ENCODE results near the gene GRIK1. TPM values are rescaled to one million over a fixed set of nuclear protein-coding genes. Genes with fewer than 3 reads are reported as not detected.

GRIK1 gene
- total RNA-seq, 1 donor from 2014 or later, result 0.06 TPM

DNA sequence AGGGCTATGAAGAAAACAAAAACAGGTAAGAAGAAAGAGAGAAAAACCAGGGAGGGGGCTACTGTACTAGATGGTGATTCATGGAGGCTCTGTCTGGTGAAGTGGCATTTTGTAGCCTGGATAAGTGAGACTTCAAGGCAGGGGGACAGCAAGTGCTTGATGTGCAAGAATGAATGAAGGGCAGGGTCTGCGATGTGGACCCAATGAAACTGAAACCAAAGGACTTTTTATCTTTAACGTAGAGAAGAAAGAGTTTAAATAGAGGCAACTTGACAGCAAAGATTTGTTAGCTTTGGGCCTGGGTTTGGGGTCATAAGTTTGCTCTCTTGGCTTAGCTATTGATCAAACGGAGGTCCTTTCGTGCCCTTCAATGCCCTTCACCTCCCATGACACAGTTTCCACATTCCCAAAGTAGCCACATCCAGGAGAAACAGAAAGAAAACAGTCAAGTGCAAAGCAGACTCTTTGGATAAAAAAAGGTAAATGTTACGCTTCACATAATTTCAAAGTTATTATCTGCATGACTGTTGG lies 291.0 kb downstream of the GRIK1 start:
- no peak for DNase-seq (ENCODE audit: extremely low read depth, low read depth, low spot score)

DNA sequence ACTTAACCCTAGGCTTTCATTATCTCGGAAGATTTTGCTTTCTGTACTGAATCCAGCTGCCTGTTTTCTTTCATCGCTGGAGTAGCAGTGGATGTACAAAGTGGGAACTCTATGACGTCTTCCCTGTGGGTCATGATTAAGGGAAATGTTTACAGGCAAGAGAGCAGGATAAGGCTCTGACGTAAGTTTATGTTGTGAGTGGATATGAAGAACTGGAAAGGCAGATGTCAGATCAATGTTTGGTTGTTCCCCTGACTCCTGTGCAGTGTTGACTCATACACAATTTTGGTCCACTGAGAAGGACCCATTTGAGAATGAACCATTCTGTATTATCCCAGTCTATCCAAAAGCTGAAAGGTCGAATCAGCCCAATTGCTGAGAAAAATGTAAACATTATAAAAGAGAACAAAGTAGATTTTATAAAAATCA lies 292.4 kb downstream of the GRIK1 start:
- no peak for DNase-seq (ENCODE audit: extremely low read depth, low read depth, low spot score)

DNA sequence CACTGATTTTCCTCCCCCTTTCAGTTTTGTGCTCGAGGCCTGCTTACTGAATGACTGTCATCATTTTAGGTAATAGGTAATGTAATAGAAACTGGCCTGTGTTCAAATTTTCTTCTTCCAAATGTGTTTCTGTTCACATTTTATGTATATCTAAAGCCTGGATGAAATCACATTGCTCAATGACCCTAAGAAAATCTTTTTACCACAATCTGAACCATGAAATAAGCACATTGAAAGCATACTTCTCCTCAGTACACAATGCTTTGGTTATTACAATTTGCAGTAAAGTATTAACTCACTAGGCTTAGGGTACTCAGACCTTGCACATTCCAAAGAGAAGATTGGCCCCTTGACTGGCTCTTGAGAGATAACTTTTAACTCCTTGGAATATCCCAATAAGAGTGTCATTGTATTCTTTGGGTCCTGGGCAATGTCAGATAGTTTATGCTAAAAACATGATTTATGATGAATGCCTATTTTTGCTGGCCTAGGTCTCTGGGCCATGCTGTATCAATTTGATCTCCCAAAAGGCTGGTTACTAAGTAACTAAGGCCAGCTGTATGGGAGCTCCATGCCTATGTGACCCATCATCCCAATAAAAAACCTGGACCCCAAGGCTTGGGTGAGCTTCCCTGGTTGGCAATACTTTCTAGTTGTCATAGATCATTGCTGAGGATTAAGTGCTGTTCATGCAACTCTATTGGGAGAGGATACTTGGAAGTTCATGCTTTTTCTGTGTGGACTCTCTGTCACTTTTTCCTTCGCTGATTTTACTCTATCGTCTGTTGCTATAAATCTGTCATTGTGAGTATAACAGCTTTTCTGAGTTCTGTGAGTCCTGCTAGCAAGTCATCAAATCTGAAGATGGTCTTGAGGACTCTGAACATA lies 293.9 kb downstream of the GRIK1 start:
- no peak for DNase-seq (ENCODE audit: extremely low read depth, low read depth, low spot score)

DNA sequence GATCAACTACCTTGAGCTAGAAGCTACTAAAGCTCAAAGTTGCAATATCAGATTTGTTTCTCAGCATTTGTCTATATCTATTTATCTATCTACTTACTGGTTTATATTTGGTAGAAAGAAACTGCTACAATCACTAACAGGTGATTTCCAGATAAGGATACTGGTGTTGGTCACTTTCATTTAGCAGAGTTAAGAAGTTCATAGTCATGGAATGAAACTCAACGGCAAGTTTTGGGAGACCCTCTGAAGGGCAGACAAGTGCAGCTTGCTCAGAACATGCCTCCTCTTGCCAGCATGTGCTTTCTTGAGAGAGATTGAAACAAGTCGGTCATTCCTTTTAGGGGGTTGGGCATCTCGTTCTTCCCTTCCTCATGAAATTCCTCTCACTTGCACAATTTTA lies 296.5 kb downstream of the GRIK1 start:
- no peak for DNase-seq (ENCODE audit: extremely low read depth, low read depth, low spot score)

DNA sequence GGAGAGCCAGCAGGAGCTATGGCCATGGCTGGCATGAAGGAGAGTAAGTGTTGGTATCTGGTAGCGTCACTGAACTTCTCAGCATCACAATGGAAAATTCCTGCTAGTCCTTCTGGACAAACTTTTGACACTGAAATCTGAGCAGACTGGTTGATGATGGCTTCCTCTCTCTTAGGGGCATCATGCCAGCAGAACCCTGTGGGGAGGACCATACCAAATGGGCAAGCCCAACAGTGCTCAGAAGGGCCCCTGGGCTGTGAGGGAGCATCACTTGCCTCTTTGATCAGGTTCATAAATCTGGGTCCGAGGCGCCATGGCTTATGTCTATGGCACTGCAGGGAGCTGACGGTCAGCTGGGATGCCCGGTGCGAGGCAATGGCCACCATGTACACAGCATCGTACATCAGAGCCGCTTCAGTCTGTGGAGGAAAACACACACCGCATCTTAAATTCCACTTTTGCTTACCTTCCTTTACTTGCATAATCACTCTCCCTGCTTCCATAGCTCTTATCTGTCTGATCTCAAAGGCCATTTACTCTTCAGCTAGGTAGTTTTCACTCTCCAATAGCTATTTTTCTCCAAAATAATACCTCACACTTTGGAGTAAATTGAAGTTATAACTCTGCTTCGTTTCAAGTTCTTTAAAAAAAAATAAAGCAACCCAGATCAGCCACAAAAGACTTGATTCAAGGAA lies 297.1 kb downstream of the GRIK1 start:
- DNase-seq (ENCODE audit: extremely low read depth, low read depth, low spot score), result no peak

DNA sequence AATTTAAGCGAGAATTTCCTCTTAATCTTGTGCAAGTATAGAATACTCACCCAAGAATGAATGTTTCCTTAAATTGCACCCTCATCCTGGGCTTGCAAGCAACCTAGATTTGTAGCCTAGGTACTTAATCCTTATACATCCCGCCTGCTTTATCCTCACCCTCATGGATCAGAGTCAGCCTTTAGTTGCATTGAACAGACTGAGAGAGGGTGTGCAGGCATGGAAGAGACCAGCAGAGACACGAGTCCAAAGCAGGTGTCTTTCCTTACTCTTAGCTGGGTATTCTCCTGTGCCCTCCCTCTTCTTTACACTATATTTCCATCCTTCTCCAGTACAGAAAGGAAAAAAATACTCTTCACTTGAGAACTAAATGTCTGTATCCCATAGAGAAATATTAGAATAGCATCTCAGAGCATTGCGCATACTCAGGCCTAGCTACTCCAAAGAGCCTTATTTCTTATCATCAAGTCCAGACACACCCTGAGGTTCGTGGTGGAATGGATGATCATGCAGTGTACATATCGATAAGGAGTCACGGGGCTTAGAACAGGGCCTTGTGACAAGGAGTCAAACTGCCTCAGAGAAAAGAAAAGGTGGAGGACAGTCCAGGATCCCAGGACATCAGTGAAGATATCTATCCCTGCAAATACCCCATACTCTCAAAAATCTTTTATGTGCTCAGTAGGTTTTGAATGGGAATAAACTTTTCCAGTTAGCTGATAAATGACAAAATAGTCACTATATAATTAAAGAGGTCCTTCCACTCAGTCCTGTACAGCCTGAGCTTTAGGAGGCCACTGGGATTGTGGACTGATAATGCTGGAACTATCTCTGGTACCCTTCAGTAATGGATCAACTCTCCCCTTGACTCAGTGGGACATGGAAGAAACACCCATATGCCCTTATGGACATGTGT lies 297.9 kb downstream of the GRIK1 start:
- DNase-seq (ENCODE audit: extremely low read depth, low read depth, low spot score), result no peak

DNA sequence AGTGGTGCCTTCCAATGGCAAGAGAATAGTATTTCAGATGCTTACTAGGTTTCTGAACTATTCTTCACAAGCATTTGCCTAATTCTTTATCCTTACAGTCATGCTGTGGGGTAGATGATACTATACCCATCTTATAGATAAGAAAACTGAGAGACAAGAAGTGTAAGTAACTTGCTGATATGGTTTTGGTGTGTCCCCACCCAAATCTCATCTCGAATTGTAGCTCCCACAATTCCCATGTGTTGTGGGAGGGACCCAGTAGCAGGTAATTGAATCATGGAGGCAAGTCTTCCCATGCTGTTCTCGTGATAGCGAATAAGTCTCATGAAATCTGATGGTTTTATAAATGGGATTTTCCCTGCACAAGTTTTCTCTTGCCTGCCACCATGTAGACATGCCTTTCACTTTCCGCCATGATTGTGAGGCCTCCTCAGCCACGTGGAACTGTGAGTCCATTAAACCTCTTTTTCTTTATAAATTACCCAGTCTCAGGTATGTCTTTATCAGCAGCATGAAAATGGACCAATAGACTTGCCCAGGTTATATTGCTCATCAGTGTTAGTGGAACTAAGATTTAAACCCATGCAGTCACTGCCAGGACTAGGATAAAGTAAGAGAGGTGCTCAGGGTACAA lies 298.7 kb downstream of the GRIK1 start:
- no peak for DNase-seq (ENCODE audit: extremely low read depth, low read depth, low spot score)

DNA sequence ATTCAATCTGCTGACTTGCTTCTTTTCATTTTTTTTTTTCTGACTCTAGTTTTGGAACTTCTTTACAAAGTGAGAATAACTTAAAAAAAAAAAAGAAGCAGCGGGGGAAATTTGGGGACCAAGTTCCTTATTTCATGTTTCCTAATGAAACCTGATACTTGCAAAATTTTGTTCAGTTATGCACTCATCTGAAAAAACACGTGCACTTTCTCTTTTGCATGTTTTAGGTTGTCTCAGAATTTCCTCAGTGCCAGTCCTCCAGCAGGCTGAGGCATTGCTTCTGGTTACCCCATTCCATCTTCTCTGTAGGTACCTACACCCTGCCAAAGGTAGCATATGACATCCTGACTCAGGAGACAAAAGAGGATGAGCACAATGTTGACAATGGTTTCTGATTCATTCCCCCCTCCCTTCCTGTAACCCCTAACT lies 299.7 kb downstream of the GRIK1 start:
- no peak for DNase-seq (ENCODE audit: extremely low read depth, low read depth, low spot score)

DNA sequence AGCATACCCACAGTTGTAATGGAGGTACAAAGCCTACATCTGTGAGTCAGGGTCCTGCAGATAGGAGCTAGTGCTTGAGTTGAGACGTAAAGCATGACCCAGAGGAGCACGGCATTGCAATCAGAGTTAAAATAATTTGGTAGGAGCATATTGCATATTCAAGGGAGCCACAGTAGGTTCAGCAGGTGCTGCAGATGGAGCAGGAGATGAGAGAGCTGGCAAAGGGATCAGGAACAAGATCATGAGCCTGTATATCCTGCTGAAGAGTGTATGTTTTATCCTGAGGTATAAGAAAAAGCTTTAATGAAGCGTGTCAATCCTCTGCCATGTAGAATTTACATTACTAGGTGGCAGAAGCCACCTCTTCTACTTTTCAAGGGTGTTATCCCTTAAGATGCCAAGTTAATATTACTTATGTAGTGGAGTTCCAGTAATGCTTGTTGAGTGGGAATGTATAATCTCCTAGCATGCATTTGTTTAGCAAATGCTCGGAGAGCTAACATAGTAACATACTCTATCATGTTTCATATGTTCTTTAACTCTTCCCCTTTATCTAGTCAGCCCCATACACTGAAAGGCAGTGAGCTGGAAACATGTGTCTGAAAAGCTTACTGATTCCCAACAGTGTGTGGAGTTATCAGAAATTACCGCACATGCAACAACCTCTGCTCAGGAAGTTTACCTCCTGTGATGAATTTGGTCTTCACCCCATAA lies 300.3 kb downstream of the GRIK1 start:
- no peak for DNase-seq (ENCODE audit: extremely low read depth, low read depth, low spot score)

DNA sequence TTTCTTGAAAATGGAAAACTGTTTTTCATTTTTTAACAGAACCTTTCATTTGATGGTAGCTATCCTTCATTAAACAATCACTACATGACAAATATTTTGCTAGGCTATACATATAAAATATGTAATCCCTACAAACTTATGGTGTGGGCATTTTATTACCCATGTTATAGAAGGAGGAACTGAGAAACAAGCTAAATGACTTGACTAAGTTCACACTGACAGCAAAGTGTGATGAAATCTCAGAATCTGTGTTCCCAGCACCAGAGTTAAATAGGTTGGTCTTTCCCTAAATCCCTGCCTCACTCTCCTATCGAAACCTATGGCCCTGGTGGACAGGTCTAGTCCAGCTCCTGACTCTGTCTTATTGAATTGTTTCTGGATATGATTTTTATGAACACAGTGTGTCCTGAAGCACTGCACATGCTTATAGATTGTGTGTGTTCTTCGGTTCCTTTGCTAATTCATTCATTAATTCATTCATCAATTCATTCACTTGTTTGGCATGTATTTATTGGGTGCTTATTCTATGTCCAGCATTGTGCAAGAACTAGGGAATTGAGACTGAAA lies 301.0 kb downstream of the GRIK1 start:
- no peak for DNase-seq (ENCODE audit: extremely low read depth, low read depth, low spot score)

DNA sequence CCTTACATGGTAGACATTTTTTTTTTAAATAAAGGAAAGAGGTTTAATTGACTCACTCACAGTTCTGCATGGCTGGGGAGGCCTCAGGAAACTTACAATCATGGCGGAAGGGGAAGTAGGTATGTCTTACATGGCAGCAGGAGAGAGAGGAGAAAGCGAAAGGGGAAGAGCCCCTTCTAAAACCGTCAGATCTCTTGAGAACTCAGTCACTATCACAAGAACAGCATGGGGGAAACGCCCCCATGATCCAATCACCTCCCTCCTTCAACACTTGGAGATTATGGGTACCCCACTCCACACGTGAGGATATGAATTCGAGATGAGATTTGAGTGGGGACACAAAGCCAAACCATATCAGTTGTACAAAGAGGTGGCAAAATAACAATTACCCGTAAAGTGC lies 301.7 kb downstream of the GRIK1 start:
- no peak for DNase-seq (ENCODE audit: extremely low read depth, low read depth, low spot score)

DNA sequence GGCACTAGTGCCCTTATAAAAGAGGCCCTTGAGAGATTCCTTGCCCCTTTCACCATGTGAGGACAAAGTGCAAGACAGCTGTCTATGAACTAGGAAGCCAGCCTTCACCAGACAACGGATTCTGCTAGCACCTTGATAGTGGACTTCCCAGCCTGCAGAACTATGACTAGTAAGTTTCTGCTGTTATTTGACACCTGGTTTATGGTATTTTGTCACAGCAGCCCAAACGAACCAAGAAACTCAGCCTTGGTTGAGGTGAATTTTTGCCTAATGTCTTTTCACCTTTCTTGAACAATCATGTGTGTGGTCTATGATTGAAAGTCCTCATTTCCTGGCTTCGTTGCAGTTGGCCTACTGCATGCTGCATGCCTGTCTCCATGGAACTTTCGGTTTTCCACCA lies 302.2 kb downstream of the GRIK1 start:
- no peak for DNase-seq (ENCODE audit: extremely low read depth, low read depth, low spot score)

DNA sequence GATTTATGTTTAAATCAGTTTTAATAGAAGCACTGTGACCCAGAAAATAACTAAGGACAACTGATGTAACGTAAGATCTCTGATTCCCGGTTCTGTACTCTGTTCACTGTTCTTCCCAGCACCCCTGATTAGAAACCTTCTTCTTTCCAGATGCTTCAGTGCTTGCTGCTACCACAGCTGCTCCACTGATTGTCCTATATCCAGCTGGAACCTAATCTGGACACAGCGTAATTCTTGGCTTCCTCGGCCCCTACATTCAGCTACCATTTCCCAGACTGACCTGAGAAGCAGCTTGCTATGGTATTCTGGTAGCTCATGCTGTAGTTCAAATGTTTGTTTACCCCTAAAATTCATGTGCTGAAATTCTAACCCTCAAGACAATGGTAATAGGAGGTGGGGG lies 302.7 kb downstream of the GRIK1 start:
- no peak for DNase-seq (ENCODE audit: extremely low read depth, low read depth, low spot score)

DNA sequence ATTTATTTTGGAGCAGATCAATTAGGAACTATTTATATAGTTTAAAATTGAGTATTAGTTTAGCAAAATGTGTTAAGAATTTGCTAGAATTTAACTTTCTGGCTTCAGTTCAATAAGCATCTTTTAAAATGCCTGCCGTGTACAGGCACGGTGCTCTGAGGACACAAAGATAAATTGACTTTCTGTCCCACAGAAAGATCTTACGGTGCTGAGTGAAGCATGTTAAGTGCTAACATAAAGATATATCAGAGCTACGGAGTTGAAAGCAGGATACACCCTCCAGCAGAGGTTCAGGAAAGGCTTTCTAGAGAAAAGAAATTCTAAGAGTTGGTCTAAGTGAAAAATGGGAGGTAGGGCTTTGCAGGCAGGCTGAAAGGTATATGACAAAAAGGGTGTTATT lies 305.4 kb downstream of the GRIK1 start:
- DNase-seq (ENCODE audit: extremely low read depth, low read depth, low spot score), result no peak

DNA sequence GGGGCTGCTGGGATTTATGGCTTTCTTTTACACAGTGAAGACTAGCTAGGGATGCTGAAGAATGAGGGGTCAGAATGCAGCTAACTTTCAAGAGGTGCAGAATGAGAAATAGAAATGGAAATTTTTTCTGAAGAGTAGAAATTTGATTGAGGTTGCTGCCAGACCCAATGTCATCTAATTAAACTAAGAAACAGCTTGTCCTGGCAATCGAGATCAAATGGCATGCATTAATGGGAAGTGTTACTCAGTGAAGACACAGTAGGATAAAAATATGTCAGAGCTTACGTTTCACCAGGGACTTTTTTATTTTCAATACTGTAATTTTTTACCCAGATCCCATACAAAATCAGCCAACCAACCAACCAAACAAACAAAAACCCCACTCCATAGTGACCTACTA lies 306.0 kb downstream of the GRIK1 start:
- DNase-seq (ENCODE audit: extremely low read depth, low read depth, low spot score), result no peak

DNA sequence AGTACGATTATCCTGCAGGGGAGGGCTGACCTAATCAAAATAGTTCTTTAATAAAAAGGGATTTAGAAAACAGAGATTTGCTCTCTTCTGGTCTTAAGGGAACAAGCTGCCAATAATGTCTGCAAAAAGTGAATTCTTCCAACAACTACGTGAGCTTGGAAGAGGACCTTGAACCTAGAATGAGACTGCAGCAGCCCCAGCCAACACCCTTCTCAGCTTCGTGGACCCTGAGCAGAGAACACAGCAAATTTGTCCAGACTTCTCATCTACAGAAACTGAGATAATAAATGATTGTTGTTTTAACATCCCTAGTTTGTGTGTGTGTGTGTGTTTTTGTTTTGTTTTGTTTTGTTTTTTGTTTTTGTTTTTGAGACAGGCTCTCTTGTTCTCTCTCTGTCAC lies 309.4 kb downstream of the GRIK1 start:
- no peak for DNase-seq (ENCODE audit: extremely low read depth, low read depth, low spot score)

DNA sequence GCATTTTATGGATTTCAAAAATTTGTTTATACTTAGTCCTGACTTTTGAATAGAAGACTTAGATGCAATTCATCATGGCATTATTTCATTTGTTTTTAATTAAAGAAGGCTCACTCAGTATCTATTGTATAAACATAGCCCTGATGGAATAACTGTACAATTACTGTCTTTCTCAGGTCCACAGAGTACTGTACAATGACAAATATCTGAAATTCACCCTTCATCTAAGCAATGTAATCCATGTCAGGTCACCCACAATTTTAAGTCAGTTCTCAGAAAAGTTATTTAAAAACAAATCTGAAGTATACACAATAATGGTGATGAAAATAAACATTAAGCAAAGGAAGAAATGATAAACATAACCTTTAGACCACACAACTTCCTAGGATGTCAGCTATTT lies 311.9 kb downstream of the GRIK1 start:
- no peak for DNase-seq (ENCODE audit: extremely low read depth, low read depth, low spot score)

DNA sequence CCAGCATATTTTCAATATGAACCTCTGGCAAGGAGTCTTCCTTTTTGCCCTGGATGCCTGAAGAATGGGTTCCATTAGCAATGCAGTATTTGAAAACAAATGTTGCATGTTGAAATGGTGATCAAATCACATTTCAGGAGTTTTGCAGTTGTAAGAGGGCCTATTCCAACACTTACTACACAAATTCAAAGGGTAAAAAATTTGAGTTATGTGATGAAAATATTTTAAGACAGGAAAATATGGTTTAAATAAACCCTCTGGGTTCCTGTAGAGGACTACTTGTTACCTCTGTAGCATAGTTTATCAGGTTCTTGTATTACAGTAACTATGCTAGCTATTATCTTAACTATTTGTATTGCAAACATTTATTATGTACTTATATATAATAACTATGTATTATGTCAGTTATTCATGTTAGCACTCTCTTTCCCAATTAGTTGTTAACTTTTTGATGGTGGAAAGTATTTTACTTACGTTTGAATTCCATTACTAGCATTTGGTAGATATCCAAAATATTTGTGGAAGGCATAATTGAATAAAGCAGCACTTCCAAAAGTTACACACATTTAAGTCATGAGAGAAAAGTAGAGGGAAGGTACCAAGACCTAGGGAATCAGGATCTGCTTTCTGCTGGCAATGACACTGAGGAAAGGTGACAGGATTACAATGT lies 312.9 kb downstream of the GRIK1 start:
- no peak for DNase-seq (ENCODE audit: extremely low read depth, low read depth, low spot score)

DNA sequence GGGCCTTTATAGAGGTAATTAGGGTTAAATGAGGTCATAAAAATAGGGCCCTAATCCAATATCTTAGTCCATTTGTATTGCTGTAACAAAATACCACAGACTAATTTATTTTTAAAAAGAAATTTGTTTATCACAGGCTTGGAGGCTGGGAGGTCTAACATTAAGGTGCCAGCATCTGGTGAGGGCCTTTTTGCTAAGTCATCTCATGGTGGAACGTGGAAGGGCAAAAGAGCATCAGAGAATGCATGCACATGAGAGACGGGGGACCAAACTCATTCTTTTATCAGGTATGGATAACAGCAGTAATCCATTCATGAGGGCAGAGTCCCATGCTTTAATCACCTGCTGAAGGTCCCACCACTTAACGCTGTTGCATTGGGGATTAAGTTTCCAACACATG lies 313.8 kb downstream of the GRIK1 start:
- no peak for DNase-seq (ENCODE audit: extremely low read depth, low read depth, low spot score)

Measured in glomerular endothelial cell (primary cell).